H1 (cell line): Measurements from ENCODE around the gene RIPK4. TPM values are rescaled to one million over a fixed set of nuclear protein-coding genes. Genes with fewer than 3 reads are reported as not detected.

Source experiments
- CTCF ChIA-PET: fragments of 300-600 bp; sonication (Branson Sonifier 250); formaldehyde crosslinking; loops from one replicate; lab custom pipeline; 2021; ENCODE audit not compliant: partially characterized antibody; lab: Charles Lee
- POLR2A ChIA-PET: fragments of 300-600 bp; sonication (Branson Sonifier 250); formaldehyde crosslinking; loops from one replicate; lab custom pipeline; 2021; ENCODE audit warnings: inconsistent platforms; ENCODE audit not compliant: partially characterized antibody; lab: Charles Lee
- DNase-seq, 2 experiments: peaks; one replicate each; pipeline versions ENCODE4 v3.0.0 to v3.0.0-alpha.2; 2010 to 2022; ENCODE audit warnings: low spot score in 2 of 2, low read depth in 1 of 2, mixed read lengths in 1 of 2
- FAIRE-seq: peaks from 2 replicates; lab custom pipeline; 2011; peaks lifted over from hg19 to GRCh38; lab: Jason Lieb, UNC
- H2AFZ ChIP-seq: 2 replicates; pipeline ENCODE4 v1.8.1; 2012; ENCODE audit warnings: low read length, inconsistent platforms
- H2AK5ac ChIP-seq: 2 replicates; pipeline ENCODE4 v1.6.1; 2013; ENCODE audit warnings: low read depth, low read length
- H2BK120ac ChIP-seq: replicated peaks from 2 replicates; pipeline ENCODE3; 2013; ENCODE audit warnings: low read depth, low read length, inconsistent platforms
- H2BK12ac ChIP-seq: 2 replicates; pipeline ENCODE4 v1.6.1; 2013; ENCODE audit warnings: low read depth, low read length
- H2BK15ac ChIP-seq: 2 replicates; pipeline ENCODE4 v1.6.1; 2013; ENCODE audit warnings: low read length
- H2BK20ac ChIP-seq: 2 replicates; pipeline ENCODE4 v1.6.1; 2013; ENCODE audit warnings: low read length
- H2BK5ac ChIP-seq: 2 replicates; pipeline ENCODE4 v1.6.1; 2013; ENCODE audit warnings: low read depth, low read length
- H3K14ac ChIP-seq: 2 replicates; pipeline ENCODE4 v1.6.1; 2013; ENCODE audit warnings: inconsistent platforms; ENCODE audit not compliant: insufficient read length
- H3K18ac ChIP-seq: 2 replicates; pipeline ENCODE4 v1.6.1; 2013; ENCODE audit warnings: low read length; ENCODE audit errors: extremely low read depth
- H3K23ac ChIP-seq: 2 replicates; pipeline ENCODE4 v1.6.1; 2013; ENCODE audit warnings: inconsistent platforms; ENCODE audit not compliant: insufficient read length
- H3K23me2 ChIP-seq: 2 replicates; pipeline ENCODE4 v1.6.1; 2013; ENCODE audit warnings: low read depth, low read length
- H3K27ac ChIP-seq: 2 replicates; pipeline ENCODE4 v1.6.1; 2011; ENCODE audit warnings: low read depth, low read length, inconsistent platforms
- H3K27me3 ChIP-seq, 4 experiments: replicated peaks in 1 of 4; 1 replicate in 1 of 4; 2 replicates in 3 of 4; pipeline versions ENCODE4 v1.6.1 to v1.8.1; 2011 to 2013; ENCODE audit warnings: low read length in 3 of 4, mild to moderate bottlenecking in 3 of 4, inconsistent platforms in 2 of 4, mixed read lengths in 2 of 4, moderate library complexity in 1 of 4; ENCODE audit not compliant: control insufficient read depth in 3 of 4, insufficient read depth in 3 of 4; ENCODE audit errors: extremely low read depth in 1 of 4
- H3K36me3 ChIP-seq, 4 experiments: 2 replicates each; pipeline versions ENCODE4 v1.6.1 to v1.8.1; 2011 to 2013; ENCODE audit warnings: mild to moderate bottlenecking in 4 of 4, low read length in 3 of 4, moderate library complexity in 2 of 4, control low read depth in 1 of 4, inconsistent platforms in 1 of 4; ENCODE audit not compliant: insufficient read depth in 4 of 4, control insufficient read depth in 2 of 4
- H3K4ac ChIP-seq: replicated peaks from 2 replicates; pipeline ENCODE3; 2013; ENCODE audit warnings: low read length, low read depth, mixed read lengths, inconsistent platforms; ENCODE audit not compliant: insufficient read length
- H3K4me1 ChIP-seq, 4 experiments: replicated peaks in 1 of 4; 1 replicate in 1 of 4; 2 replicates in 3 of 4; pipeline versions ENCODE4 v1.6.1 to v1.8.1; 2011 to 2013; ENCODE audit warnings: low read length in 3 of 4, inconsistent platforms in 2 of 4, mixed read lengths in 1 of 4; ENCODE audit not compliant: insufficient read depth in 4 of 4, control insufficient read depth in 3 of 4
- H3K4me2 ChIP-seq, 2 experiments: 2 replicates each; pipeline versions ENCODE4 v1.6.1 to v1.8.1; 2011 to 2013; ENCODE audit warnings: low read depth in 2 of 2, low read length in 2 of 2, control low read depth in 1 of 2, inconsistent platforms in 1 of 2, mild to moderate bottlenecking in 1 of 2; ENCODE audit not compliant: insufficient read depth in 1 of 2
- H3K4me3 ChIP-seq, 4 experiments: fragments of 200-600, 300-600 bp in 1 of 4; sonication (generic), shearing (Covaris generic), sonication (Bioruptor Twin) in 1 of 4; 2 replicates each; pipeline versions ENCODE4 v1.5.1 to v1.8.1; 2011 to 2016; ENCODE audit warnings: low read length in 4 of 4, low read depth in 3 of 4, control low read depth in 2 of 4, inconsistent platforms in 2 of 4, mild to moderate bottlenecking in 2 of 4, mixed read lengths in 1 of 4, moderate library complexity in 1 of 4; ENCODE audit not compliant: insufficient read depth in 2 of 4; ENCODE audit errors: extremely low read depth in 1 of 4
- H3K56ac ChIP-seq: replicated peaks from 2 replicates; pipeline ENCODE3; 2013; ENCODE audit warnings: low read depth, mild to moderate bottlenecking, mixed read lengths, low read length, inconsistent platforms; ENCODE audit not compliant: insufficient read length
- H3K79me1 ChIP-seq: 2 replicates; pipeline ENCODE4 v1.6.1; 2013; ENCODE audit warnings: low read depth, low read length, control low read depth
- H3K79me2 ChIP-seq, 2 experiments: 2 replicates each; pipeline versions ENCODE4 v1.6.1 to v1.8.1; 2012 to 2013; ENCODE audit warnings: low read length in 2 of 2, mild to moderate bottlenecking in 2 of 2, inconsistent platforms in 1 of 2; ENCODE audit not compliant: insufficient read depth in 2 of 2, control insufficient read depth in 1 of 2
- H3K9ac ChIP-seq, 4 experiments: replicated peaks in 1 of 4; 1 replicate in 1 of 4; 2 replicates in 3 of 4; pipeline versions ENCODE4 v1.6.1 to v1.8.1; 2011 to 2013; ENCODE audit warnings: low read depth in 3 of 4, low read length in 3 of 4, control low read depth in 2 of 4, mild to moderate bottlenecking in 2 of 4, moderate library complexity in 2 of 4, inconsistent platforms in 1 of 4; ENCODE audit errors: extremely low read depth in 1 of 4
- H3K9me3 ChIP-seq, 2 experiments: 2 replicates each; pipeline versions ENCODE4 v1.6.1 to v1.8.1; 2012 to 2013; ENCODE audit warnings: mild to moderate bottlenecking in 2 of 2, moderate library complexity in 2 of 2, control low read depth in 1 of 2, inconsistent platforms in 1 of 2, low read depth in 1 of 2, low read length in 1 of 2, mixed read lengths in 1 of 2; ENCODE audit not compliant: insufficient read depth in 2 of 2
- H4K20me1 ChIP-seq, 2 experiments: replicated peaks in 1 of 2; 2 replicates each; pipeline versions ENCODE3 to v1.8.1; 2011 to 2013; ENCODE audit warnings: inconsistent platforms in 2 of 2, low read length in 2 of 2, mild to moderate bottlenecking in 1 of 2; ENCODE audit not compliant: insufficient read depth in 2 of 2, control insufficient read depth in 1 of 2
- H4K5ac ChIP-seq: 2 replicates; pipeline ENCODE4 v1.6.1; 2013; ENCODE audit warnings: low read length, low read depth, mixed read lengths, inconsistent platforms; ENCODE audit not compliant: insufficient read length
- H4K8ac ChIP-seq: 2 replicates; pipeline ENCODE4 v1.8.0; 2013; ENCODE audit warnings: mild to moderate bottlenecking, moderate library complexity, low read length, inconsistent platforms; ENCODE audit not compliant: insufficient read depth; ENCODE audit errors: extremely low read depth
- H4K91ac ChIP-seq: replicated peaks from 2 replicates; pipeline ENCODE3; 2013; ENCODE audit warnings: low read length, mixed read lengths, inconsistent platforms; ENCODE audit not compliant: insufficient read length
- EGR1 ChIP-seq: IDR thresholded peaks from 2 replicates; pipeline ENCODE4 v1.6.1; 2011; ENCODE audit warnings: low read depth, low read length, borderline replicate concordance
- GABPA ChIP-seq: IDR thresholded peaks from 2 replicates; pipeline ENCODE4 v1.6.1; 2011; ENCODE audit warnings: mild to moderate bottlenecking, low read length, moderate library complexity, borderline replicate concordance; ENCODE audit not compliant: insufficient read depth
- NANOG ChIP-seq: IDR thresholded peaks from 2 replicates; pipeline ENCODE4 v1.6.1; 2011; ENCODE audit warnings: low read length, low read depth, mild to moderate bottlenecking, inconsistent platforms; ENCODE audit not compliant: insufficient read depth, poor library complexity, severe bottlenecking
- WGBS, 2 experiments: shearing (Covaris generic) in 1 of 2; methylation state at CpG; one replicate each; pipeline versions ENCODE4 v1.1.6 to v1.1.7; 2013 to 2015; ENCODE audit warnings: low lambda C conversion rate in 2 of 2, mixed read lengths in 2 of 2, inconsistent platforms in 1 of 2, low coverage in 1 of 2, missing lambda C conversion rate in 1 of 2; ENCODE audit not compliant: insufficient replicate concordance in 2 of 2, insufficient coverage in 1 of 2, insufficient read length in 1 of 2; ENCODE audit errors: extremely low coverage in 1 of 2, missing lambda C conversion rate in 1 of 2; 5-methylcytosine and 5-hydroxymethylcytosine counted together
- polyA plus RNA-seq, 7 experiments: library from polyadenylated mRNA; depleted of rRNA in 3 of 7; stranded (reverse) in 5 of 7; unstranded in 2 of 7; fragments of >200 nt in 5 of 7; fragments of 200-250 nt in 2 of 7; gene quantifications; 1 replicate in 5 of 7; 2 replicates in 1 of 7; 4 replicates in 1 of 7; pipeline versions ENCODE4 v1.2.1 to v1.2.3, GENCODE V29; 2011 to 2013; ENCODE audit warnings: missing spikeins in 2 of 7, mixed read lengths in 2 of 7
- total RNA-seq: library from RNA; stranded (reverse); fragmentation: NEBNext Ultra II Directional; extraction: Animal tissue kit (Norgen Biotek cat#: 25700); gene quantifications from 2 replicates; pipeline ENCODE4 v1.2.1, GENCODE V29; 2021
- TF ChIP-seq, protein P1 (sequence below): IDR thresholded peaks from 2 replicates; pipeline ENCODE4 v1.6.1; 2011; ENCODE audit warnings: low read length, improper control_type of control experiment

Gene RIPK4
- total and polyA plus RNA-seq, 2 of the 8 experiments (the other 6 are each of a cell fraction or from before 2014, with no cell fraction given) = 2.7 to 5.6 TPM

- no peaks in the 10 kb centered on the region for H3K79me1 ChIP-seq
- H2BK120ac ChIP-seq = no peak overlapping the region
- H4K20me1 ChIP-seq = no peaks in the 10 kb centered on the region
- 72% methylated on average over 5 of the region's 5 CpGs; no CpG with 5 or more reads in 1 of the 2 experiments for WGBS, 2 experiments
- FAIRE-seq (no peak), DNase-seq (no peak)
- no peak overlapping the region for H3K9ac ChIP-seq
- H3K27me3 ChIP-seq = peaks cover 0 to 3% (median under 1%) of the 10 kb centered on the region in 4 experiments; a peak in 4 of 7 replicates
- no peaks in the 10 kb centered on the region for H3K79me2 ChIP-seq
- no peak overlapping the region for H3K4ac ChIP-seq
- H3K14ac ChIP-seq = no peak overlapping the region
- no peak overlapping the region; the same call in 1 of the 2 replicates for H2BK20ac ChIP-seq
- no peak for TF ChIP-seq GABPA
- TF ChIP-seq, protein P1, sequence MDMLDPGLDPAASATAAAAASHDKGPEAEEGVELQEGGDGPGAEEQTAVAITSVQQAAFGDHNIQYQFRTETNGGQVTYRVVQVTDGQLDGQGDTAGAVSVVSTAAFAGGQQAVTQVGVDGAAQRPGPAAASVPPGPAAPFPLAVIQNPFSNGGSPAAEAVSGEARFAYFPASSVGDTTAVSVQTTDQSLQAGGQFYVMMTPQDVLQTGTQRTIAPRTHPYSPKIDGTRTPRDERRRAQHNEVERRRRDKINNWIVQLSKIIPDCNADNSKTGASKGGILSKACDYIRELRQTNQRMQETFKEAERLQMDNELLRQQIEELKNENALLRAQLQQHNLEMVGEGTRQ = no peak
- TF ChIP-seq EGR1 = no peak
- TF ChIP-seq NANOG = no peak
- peak overlapping the region in 1 of 4 experiments; percentile 50; a peak in 2 of 8 replicates for H3K4me3 ChIP-seq
- no peak overlapping the region for H3K56ac ChIP-seq
- peaks cover 2 to 12% (median 5%) of the 10 kb centered on the region in 4 experiments; a peak in 5 of 7 replicates for H3K4me1 ChIP-seq
- H3K9me3 ChIP-seq = no peaks in the 10 kb centered on the region
- POLR2A ChIA-PET = interaction anchor here (0.7 kb wide), 1 partner anchor 13 kb away, joined by 3 read pairs; no protein-coding TSS in a partner anchor
- peak overlapping the region; percentile 36; the same call in 1 of the 2 replicates for H2AFZ ChIP-seq
- H3K23me2 ChIP-seq = no peaks in the 10 kb centered on the region
- no peak overlapping the region for H3K27ac ChIP-seq
- H3K4me2 ChIP-seq = peak overlapping the region; percentile 64 to 67
- no peak overlapping the region for H3K23ac ChIP-seq
- H3K36me3 ChIP-seq = no peaks in the 10 kb centered on the region
- H2BK15ac ChIP-seq = no peak overlapping the region
- H4K8ac ChIP-seq = no peak overlapping the region
- CTCF ChIA-PET = interaction anchor here (0.7 to 1.0 kb wide), 2 partner anchors 8 to 10 kb away, joined by 3 read pairs; no protein-coding TSS in a partner anchor
- H4K5ac ChIP-seq = no peak overlapping the region
- H2BK5ac ChIP-seq = peak overlapping the region; percentile 49; the same call in 1 of the 2 replicates
- H2BK12ac ChIP-seq = no peak overlapping the region
- no peak overlapping the region for H2AK5ac ChIP-seq
- H3K18ac ChIP-seq = no peak overlapping the region
- no peak overlapping the region for H4K91ac ChIP-seq
These were observed 12.8 kb upstream of the RIPK4 start for GRCh38 chr21:41779659-41780058.
